GM18867 (cell line): ENCODE results near the gene STX2.
"Not testable (repeated sequence)": the region's sequence is repeated elsewhere in the genome, so short reads cannot be mapped to it uniquely, and the experiment has no call there.

Source experiments
- ATAC-seq: cut with Tn5 transposase; IDR thresholded peaks from one replicate; pipeline ENCODE4 v1.9.1; 2021; ENCODE audit warnings: mild to moderate bottlenecking, moderate library complexity; ENCODE audit not compliant: unreplicated experiment

STX2 gene

DNA sequence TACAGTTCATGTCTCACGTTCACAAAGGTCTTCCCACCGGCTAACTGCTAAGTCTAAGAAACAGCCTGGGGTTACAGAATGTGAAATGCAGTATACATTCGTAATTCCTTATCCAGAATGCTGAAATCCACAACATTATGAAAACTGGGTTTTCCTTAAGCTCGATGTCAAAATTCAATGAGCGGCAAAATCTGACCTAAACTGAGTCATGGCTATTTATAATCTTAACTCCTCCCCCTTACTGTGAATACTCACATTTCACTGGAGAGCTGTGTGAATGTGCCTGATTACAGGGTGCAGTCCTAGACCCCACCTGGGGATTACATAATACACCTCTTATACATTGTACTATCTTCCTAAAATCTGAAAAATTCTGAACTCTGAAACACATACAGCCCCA lies 35.3 kb downstream of the STX2 start:
- no peak for ATAC-seq

DNA sequence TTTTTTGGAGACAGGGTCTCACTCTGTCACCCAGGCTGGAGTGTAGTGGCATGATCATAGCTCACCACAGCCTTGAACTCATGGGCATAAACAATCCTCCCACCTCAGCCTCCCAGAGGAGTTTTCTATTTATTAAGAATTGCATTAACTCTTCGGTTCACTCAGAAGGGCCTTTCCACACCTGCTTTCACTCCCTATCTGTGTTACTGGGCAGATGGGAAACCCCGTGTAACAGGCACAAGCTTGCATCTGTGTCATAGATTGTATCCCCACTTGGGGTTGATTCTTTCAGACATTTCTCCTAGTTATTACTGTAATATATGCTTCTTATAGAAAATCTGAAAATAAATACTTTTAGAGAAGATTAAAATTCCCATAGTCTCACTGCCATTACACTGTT lies 38.7 kb downstream of the STX2 start:
- no peak for ATAC-seq

DNA sequence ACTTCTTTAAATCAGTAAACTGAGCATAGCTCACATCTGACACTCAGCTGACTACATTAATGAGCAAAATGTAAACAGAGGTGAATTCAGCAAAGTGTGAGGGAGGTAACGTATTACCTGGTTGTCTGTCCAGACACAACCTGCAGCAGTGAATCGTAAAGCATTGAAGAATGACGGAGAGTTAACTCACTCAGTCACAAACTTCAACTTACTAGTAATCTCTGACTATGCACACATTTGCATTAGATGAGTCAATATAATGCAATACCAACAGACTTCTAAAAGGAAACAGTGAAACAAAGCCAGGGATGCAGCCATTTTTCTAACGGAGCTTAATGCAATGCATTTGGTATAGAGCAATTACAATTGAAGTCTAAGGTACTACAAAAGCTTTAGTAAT lies 40.0 kb downstream of the STX2 start:
- no peak for ATAC-seq

DNA sequence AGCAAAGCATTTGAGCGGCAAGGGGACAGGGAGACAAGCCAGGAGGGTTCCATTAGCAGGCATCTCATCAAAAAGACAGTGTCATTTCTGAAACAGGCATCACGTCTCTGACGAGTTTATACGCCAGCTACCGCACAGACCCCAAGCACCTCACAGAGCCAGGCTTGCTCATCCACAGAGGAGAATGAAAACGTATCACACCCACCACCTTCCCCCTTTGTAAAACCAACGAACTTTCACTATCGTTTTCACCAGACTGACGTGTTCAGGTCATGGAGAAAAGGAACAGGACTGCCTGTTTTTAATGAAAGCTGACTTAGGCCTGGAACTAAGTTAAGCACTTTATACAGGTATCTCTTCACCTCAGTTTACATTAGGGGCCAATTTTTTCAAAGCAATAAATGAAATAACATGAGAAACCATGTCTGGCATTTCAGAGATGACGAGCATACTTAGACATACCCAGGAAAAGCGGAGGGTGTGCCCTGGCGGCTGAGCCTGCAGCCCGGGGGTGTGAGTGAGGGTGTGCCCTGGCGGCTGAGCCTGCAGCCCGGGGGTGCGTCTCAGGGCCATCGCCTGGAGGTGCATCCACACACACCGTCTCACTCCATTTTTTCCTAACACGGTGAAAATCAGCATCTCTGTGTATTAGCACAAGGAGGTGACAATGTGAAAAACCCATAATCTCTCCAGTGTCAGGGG lies 41.9 kb downstream of the STX2 start:
- peak; percentile 84 for ATAC-seq

DNA sequence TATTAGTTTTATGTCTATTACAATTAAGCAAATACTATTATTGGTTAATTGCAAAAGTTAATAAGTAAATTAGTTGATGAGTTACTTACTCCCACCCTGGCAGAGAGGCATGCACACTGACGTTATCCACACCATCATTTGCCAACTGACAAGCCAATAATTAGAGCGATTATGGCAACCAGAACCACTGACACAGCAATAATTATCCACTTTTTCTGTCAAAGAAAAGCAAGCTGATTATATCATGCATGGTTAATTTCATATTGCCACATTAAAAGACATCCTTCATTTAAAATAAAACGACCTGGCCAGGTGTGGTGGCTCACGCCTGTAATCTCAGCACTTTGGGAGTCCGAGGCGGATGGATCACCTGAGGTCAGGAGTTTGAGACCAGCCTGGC lies 43.1 kb downstream of the STX2 start:
- ATAC-seq, result no peak

DNA sequence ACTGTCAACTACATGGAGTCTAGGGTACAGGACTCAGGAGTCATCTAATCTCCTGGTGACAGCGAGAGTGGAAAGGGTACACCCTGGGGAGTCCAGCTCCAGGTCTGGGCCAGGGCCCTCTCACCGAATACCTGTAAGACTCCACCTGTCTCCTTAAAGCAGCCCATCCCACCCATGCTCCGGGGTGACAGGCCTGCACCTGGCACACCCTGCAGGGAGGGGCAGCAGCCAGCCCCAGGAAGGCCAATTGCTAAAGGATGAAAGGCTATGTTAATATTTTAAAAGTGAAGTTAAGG lies 45.5 kb downstream of the STX2 start:
- ATAC-seq, result no peak

DNA sequence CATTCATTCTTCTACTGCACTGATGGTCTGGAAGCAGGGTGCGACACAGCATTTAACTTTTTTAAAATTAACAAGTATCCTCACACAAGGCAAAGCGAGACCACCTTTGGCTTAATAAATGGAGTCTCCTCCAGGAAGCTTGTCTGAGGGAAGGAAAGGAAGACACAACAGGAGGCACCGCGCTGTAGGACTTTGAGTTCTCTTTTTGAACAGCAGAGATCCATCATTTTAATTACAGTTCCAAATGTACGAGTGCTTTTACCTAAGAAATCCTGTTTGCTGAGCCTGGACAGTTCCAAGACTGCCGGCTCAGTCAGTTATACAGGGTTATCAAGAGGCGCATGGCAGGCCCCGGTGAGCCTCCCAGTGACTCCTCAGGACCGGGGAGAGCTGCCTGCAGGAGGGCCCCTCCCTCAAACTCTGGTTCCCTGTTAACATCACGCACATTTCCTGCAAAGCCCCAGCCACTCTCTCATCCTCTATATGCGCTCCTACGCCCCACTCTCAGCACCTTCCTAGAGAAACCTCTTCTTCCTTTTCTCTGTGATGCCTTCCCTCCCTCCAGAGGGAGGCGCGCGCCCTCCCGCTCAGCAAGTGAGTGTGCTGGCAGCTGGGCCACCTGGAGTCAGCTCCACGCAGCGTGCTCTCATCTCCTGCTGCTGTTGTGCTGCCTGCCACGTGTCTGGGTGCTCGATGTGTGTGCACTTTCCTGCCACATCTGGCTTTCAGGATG lies 46.1 kb downstream of the STX2 start:
- ATAC-seq, result no peak

DNA sequence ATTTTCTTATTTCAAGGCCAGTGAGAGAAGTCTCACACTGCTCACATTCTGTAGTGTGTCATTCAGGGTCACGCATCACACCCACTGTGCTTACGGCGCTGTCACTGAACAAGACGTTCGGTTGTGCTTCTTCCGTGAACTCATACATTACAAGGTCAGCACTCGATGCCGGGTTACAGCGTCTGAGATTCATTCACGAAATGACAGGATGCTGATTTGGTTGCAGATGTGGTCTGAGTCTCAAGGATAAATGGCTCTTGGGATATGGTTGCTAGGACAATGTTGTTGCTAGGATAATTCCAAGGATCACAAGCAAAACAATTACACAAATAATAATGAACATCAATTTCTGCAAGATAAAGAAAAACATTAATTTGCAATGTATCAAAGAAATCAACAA lies 47.4 kb downstream of the STX2 start:
- no peak for ATAC-seq

DNA sequence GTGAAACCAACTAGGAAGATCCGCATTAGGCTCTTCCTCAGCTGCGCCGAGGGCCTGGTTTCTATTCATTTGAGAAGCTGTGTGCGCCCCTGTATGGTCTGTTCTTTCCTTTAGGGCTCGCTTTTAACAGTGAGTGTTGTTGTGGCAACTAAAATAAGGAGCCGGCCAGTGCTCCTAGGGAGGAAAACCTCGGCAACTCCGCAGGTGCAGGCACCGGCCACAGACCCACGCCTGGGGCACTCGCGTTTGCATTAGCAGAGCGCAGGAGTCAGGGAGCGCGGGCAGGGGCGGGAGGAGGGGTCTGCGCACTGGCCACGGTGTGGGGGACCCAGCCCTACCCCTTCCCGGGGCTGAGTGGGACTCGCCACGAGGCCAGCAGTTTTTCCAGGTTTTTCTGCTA lies 50.5 kb downstream of the STX2 start:
- ATAC-seq, result no peak

DNA sequence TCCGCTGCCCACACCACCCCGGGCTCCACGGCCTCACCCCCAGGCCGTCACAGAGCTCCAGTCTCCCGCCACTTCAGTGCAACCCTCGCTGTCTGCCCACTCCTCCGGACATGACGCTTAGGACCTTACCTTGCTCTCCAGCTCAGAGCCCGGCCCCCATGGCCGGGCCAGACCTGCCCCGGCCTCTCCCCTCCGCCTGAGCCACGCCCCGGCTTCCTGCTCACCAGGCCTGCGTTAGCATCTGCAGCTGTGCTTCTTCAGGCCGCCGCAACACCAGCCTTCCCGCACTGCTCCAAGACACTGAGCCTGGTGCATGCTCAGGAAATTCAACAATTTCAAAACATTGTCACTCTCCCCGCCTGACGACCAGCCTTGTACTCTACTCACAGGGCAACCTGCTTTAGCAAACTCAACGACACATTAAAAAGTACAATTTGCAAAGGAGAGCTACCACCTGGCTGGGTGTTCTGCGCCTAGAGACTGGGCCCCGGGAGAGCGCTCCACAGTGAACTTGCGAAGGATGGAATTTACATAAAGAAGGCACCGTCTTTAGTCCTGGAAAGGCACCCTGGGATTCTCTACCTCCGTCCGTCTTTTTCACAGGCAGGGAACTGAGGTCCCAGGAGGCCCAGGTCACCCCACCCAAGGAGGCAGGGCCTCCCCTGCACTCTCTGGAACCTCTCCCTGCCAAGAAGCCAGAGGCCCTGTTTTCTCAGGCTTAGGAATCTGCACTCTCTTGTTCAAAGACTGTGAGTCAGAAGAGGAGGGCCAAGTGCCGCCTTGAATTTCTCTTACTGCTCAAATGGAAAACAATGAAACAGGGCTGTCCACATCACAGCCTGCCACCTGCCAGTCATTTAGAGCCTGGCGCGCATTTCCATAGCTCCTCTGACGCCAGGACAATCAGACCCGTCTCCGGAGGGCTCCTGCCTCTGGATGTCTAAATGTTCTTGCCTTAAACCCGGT lies 51.3 kb downstream of the STX2 start:
- no peak for ATAC-seq

DNA sequence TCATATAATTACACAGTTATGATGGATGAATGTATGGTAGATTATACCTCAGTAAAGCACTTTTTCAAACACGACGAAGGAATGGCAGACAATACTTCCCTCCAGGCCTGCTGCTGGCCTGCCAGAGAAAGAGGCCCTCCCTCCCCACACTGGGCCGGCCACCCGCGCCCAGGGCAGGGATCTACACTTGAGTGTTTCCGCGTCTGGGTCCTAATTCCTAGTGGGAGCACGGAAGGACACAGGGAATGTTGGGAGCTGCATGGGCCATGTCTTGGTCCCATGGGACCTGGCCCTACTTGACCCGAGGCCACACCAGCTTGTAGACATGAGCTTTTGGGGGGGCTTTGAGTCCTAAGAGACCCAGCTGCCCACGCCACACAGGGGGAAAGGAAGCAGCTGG lies 52.0 kb downstream of the STX2 start:
- no peak for ATAC-seq

DNA sequence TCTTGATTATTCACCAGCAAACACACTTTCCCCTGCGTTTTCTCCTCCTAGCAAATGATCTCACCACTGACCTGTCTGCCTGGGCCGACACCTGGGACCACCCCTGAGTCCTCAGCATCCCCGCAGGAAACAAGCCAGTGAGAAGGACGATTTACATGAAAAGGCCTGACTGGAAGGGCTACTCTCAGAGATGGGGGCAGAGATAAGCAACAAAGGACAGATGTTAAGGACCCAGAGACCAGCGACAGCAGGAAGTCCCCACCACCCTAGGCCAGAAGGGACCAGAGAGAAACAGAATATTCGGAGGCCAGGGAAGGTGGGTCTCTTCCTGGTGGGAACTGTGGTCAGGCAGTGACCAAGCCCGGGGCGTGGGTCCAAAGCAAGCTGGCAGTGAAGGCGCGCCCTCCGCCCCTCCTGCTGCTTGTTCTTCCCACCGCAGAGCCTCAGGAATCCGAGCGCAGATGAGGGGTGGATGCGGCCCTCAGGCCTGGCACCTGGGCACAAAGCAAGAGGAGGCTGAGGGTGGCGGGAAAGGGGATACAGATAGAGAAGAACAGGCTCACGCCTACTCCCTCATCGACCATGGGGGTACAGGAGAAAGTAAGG lies 55.8 kb downstream of the STX2 start:
- no peak for ATAC-seq

DNA sequence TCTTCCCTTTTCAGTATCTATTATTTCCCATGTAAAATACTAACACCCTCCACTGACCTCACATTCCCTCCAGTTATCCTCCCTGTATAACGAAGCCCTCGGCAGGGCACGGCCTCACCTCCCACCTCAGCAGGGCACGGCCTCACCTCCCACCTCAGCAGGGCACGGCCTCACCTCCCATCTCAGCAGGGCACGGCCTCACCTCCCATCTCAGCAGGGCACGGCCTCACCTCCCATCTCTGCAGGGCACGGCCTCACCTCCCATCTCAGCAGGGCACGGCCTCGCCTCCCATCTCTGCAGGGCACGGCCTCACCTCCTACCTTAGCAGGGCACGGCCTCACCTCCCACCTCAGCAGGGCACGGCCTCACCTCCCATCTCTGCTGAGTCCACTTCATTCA lies 56.8 kb downstream of the STX2 start:
- ATAC-seq, result not testable (repeated sequence)

DNA sequence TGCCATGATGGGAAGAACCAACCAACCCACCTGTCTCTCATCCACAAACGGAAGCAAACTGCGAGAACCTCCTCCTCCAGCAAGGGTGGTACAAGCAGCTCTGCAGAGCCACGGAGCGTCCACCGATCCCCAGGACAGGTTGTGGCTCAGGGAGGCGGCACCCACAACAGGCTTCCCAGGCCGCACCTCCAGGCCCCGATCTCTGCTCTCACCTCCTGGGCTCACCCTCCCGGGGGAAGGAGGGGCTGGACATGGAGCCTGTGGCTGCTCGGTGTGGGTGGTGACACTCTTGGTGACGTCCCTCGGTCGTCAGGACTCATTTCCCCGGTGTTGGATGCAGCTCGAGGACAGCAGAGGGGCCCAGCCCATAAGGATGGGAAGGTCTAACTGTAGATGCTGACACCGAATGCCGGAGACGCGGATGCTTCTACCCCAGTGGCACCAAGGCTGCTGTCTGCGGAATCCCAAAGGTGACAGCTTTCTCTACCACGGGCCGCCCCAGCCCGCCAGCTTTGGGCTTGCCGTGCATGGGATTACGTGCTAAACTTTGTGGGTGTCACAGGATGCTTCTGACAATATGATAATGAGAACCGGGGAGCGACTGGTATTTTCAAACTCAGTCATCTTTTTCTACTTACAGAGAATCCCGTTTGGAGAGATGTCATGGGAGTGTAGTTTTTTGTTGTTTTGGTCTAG lies 58.0 kb downstream of the STX2 start:
- no peak for ATAC-seq

DNA sequence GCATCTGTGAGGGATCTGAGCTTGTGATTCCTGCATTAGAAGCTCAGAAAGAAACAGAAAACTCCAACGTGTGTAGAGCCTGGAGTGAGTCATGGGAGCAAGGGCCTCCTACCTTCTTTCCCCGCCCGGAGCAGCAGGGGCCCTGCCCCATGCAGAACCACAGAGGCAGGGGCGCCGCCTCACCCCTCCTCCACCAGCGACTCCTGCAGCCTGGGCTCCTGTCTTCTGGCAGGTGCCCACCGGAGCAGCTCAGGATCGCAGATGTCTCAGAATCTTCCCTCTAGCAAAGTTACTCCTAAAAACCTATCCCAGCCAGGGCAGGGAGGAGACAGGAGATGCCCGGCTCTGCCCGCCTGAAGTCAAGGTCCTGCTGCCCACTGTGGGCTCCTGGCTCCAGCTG lies 58.7 kb downstream of the STX2 start:
- ATAC-seq, result no peak

DNA sequence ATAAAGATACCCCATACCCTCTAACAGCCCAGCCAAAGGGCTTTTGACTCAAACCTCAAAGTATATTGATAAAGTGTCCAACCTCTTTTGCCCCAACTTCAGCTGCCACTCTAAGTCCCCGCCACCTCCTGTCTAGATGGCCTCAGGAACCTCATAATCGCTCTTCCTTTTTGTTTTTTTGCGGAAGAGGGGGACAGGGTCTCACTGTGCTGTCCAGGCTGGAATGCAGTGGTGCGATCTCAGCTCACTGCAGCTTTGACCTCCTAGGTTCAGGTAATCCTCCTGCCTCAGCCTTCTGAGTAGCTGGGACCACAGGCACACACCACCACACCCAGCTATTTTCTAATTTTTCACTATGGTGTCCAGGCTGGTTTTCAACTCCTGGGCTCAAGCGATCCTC lies 60.3 kb downstream of the STX2 start:
- no peak for ATAC-seq

DNA sequence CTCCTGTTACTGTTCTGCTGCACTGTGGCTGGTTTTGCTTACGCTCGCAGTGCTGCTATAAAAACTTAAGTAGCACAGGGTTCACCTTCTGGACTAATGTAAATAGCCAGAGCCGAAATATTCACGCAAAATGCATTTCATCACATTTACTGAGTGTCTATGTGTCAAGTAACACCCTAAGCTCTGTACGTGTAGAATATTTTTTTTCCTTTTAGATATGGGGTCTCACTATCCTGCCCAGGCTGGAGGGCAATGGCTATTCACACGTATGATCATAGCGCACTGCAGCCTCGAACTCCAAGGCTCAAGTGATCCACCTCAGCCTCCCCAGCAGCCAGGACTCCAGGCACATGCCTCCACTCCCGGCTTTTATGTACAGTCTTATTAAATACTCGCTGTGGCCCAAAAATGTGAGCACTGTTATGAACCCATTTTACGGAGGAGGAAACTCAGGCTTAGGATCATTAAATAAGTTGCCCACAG lies 62.2 kb downstream of the STX2 start:
- ATAC-seq, result no peak

DNA sequence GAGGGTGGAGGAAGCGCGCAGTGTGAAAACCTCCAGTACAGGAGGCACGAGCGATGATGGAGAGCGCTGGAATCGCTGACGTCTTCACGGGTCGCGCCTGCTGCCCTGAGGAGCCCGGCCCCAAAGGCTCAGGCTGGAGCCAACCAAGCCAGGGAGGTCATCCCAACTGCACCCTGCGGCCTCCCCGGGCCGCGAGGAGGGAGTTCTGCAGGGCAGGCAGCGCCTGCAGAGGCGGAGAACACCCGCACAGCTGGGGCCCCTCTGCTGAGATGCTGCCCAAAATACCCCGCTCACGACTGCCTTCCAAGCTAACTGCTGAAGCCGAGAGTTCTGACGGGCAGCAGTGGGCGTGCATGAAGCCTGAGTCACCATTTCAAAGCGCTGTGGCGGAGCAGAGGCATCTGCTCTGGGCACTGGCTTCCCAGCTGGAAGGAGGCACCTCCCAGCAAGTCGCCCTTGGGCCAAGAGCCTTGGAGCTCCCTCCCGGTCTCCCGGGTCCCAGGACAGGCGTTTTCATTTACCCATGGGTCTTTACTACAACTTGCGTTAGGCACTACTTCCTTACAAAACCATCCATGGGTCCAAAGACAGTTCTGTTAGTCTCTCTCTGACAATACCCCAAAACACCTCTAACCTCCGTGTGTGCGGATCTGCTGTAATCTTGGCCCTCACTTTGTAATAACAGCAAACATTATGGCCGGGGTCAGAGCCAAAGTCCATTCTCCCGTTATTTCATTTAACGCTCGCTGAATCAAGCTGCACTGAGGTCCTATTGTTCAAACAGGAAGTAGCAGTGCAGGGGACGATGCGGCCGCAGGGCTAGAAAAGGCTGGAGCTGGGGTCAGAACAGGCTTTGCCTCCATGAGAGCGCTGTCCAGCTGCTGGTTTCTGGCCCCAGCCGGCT lies 62.8 kb downstream of the STX2 start:
- no peak for ATAC-seq

DNA sequence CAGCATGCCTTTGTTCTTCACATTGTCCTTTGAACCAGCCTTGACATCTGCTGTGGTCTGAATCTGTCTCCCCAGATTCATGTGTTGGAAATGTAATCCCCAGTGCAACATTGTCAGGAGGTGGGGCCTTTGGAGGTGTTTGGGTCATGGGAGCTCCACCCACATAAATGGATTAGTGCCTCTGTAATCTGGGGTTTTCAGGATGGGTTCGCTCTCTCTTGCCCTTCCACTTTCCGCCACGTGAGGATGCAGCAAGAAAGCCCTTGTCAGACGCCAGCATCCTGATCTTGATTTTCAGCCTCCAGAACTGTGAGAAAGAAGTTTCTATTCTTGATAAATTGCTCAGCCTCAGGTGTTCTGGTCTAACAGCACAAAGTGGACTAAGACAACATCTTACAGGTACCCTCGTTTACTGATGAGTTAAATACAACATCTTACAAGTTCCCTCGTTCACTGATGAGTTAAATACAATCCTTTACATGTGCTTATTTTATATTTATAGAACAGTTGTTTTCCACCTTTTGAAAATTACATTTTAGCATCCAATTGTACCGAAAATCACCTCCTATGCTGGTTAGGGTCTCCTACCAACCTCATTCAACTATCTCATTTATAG lies 68.5 kb downstream of the STX2 start:
- ATAC-seq, result no peak
